SJSA1 (cell line): ENCODE results near the gene HOXA3. TPM values are rescaled to one million over a fixed set of nuclear protein-coding genes. Genes with fewer than 3 reads are reported as not detected.

ENCODE experiments used
- DNase-seq, 2 experiments: peaks; one replicate each; pipeline ENCODE4 v3.0.0-alpha.2; 2015 to 2020; ENCODE audit warnings: low spot score in 2 of 2, low read depth in 1 of 2
- H3K27ac ChIP-seq: fragments of 250-450 bp; sonication (Bioruptor Pico); 2 replicates; pipeline ENCODE4 v1.5.1; 2020; ENCODE audit warnings: mild to moderate bottlenecking, moderate library complexity
- H3K27me3 ChIP-seq: fragments of 250-450 bp; sonication (Bioruptor Pico); replicated peaks from 2 replicates; pipeline ENCODE4 v1.5.1; 2020; ENCODE audit warnings: mild to moderate bottlenecking, moderate library complexity
- H3K36me3 ChIP-seq: fragments of 250-450 bp; sonication (Bioruptor Pico); 2 replicates; pipeline ENCODE4 v1.5.1; 2020; ENCODE audit warnings: mild to moderate bottlenecking
- H3K4me1 ChIP-seq: fragments of 250-450 bp; sonication (Bioruptor Pico); replicated peaks from 2 replicates; pipeline ENCODE4 v1.6.1; 2021; ENCODE audit warnings: mild to moderate bottlenecking
- H3K4me3 ChIP-seq: fragments of 250-450 bp; sonication (Bioruptor Pico); 2 replicates; pipeline ENCODE4 v1.5.1; 2020; ENCODE audit warnings: mild to moderate bottlenecking
- H3K9me3 ChIP-seq: fragments of 250-450 bp; sonication (Bioruptor Pico); replicated peaks from 2 replicates; pipeline ENCODE4 v1.5.1; 2020; ENCODE audit warnings: mild to moderate bottlenecking
- total RNA-seq: library from RNA; depleted of rRNA; stranded (reverse); fragments of >200 nt; shearing (Covaris generic); gene quantifications from 2 replicates; pipeline ENCODE4 v1.2.3, GENCODE V29; 2014

The HOXA3 gene
- total RNA-seq, 1 experiment from 2014 or later: 1.8 TPM

GRCh38 chr7:27161721-27162560 lies 9.6 kb upstream of the HOXA3 start:
- Histone ChIP-seq H3K4me3 (no peak overlapping the region), H3K27ac (no peak overlapping the region), H3K4me1 (peaks cover 45% of the 10 kb centered on the region), H3K9me3 (no peaks in the 10 kb centered on the region), H3K27me3 (no peaks in the 10 kb centered on the region), H3K36me3 (peaks cover 28% of the 10 kb centered on the region)
- no peak for DNase-seq

GRCh38 chr7:27161214-27161720 lies 8.9 kb upstream of the HOXA3 start:
- Histone ChIP-seq H3K36me3 (peaks cover 28% of the 10 kb centered on the region), H3K4me3 (peak overlapping the region; percentile 38), H3K9me3 (no peaks in the 10 kb centered on the region), H3K27me3 (no peaks in the 10 kb centered on the region), H3K4me1 (peaks cover 38% of the 10 kb centered on the region), H3K27ac (no peak overlapping the region)
- no peak for DNase-seq

- H3K36me3 ChIP-seq: peaks cover 28% of the 10 kb centered on the region
- H3K27me3 ChIP-seq: no peaks in the 10 kb centered on the region
- peak; percentile 78 to 87 for DNase-seq
- no peaks in the 10 kb centered on the region for H3K9me3 ChIP-seq
- H3K27ac ChIP-seq: no peak overlapping the region
- peaks cover 33% of the 10 kb centered on the region for H3K4me1 ChIP-seq
- H3K4me3 ChIP-seq: peak overlapping the region; percentile 38
These were observed 8.3 kb upstream of the HOXA3 start for GRCh38 chr7:27160546-27161213.

GRCh38 chr7:27160145-27160545 lies 7.8 kb upstream of the HOXA3 start:
- Histone ChIP-seq H3K9me3 (no peaks in the 10 kb centered on the region), H3K4me1 (peaks cover 36% of the 10 kb centered on the region), H3K4me3 (no peak overlapping the region), H3K36me3 (peaks cover 28% of the 10 kb centered on the region), H3K27me3 (no peaks in the 10 kb centered on the region), H3K27ac (no peak overlapping the region)
- DNase-seq: no peak

- no peak overlapping the region for H3K27ac ChIP-seq
- no peak for DNase-seq
- H3K9me3 ChIP-seq: no peaks in the 10 kb centered on the region
- no peak overlapping the region for H3K4me3 ChIP-seq
- H3K27me3 ChIP-seq: no peaks in the 10 kb centered on the region
- H3K4me1 ChIP-seq: peaks cover 30% of the 10 kb centered on the region
- peaks cover 24% of the 10 kb centered on the region for H3K36me3 ChIP-seq
These were observed 7.1 kb upstream of the HOXA3 start for GRCh38 chr7:27159266-27160144.

GRCh38 chr7:27158436-27159265 lies 6.3 kb upstream of the HOXA3 start:
- H3K27ac ChIP-seq: no peak overlapping the region
- peaks cover 16% of the 10 kb centered on the region for H3K36me3 ChIP-seq
- no peak for DNase-seq
- no peak overlapping the region for H3K4me3 ChIP-seq
- no peaks in the 10 kb centered on the region; the same call in 1 of the 2 replicates for H3K27me3 ChIP-seq
- no peaks in the 10 kb centered on the region for H3K9me3 ChIP-seq
- H3K4me1 ChIP-seq: peaks cover 24% of the 10 kb centered on the region

GRCh38 chr7:27157702-27158431 lies 5.5 kb upstream of the HOXA3 start:
- Histone ChIP-seq H3K9me3 (no peaks in the 10 kb centered on the region), H3K27me3 (no peaks in the 10 kb centered on the region; the same call in 1 of the 2 replicates), H3K4me1 (peaks cover 17% of the 10 kb centered on the region), H3K4me3 (no peak overlapping the region), H3K27ac (no peak overlapping the region), H3K36me3 (peaks cover 8% of the 10 kb centered on the region)
- DNase-seq: no peak

GRCh38 chr7:27156916-27157701 lies 4.7 kb upstream of the HOXA3 start:
- Histone ChIP-seq H3K9me3 (no peaks in the 10 kb centered on the region), H3K36me3 (peaks cover 3% of the 10 kb centered on the region; the same call in 1 of the 2 replicates), H3K27me3 (no peaks in the 10 kb centered on the region; the same call in 1 of the 2 replicates), H3K4me1 (peaks cover 24% of the 10 kb centered on the region), H3K27ac (no peak overlapping the region), H3K4me3 (peak overlapping the region; percentile 46)
- peak in 1 of 2 experiments; percentile 35 for DNase-seq

- Histone ChIP-seq H3K27ac (no peak within 1 kb of the TSS; the same call in 1 of the 2 replicates), H3K9me3 (no peaks in the 10 kb centered on the region), H3K4me3 (peak within 1 kb of the TSS; percentile 46), H3K27me3 (no peaks in the 10 kb centered on the region; the same call in 1 of the 2 replicates), H3K4me1 (peaks cover 30% of the 10 kb centered on the region), H3K36me3 (no peaks in the 10 kb centered on the region)
- DNase-seq: peak in 1 of 2 experiments; percentile 76
These were observed 4.1 kb upstream of the HOXA3 start, which contains the start of gene HOXA7 for GRCh38 chr7:27156508-27156898. Gene HOXA7 (minus strand): TSS chr7:27156675. CDS start chr7:27156545, 130 bp downstream.

GRCh38 chr7:27155816-27156507 lies 3.6 kb upstream of the HOXA3 start:
- no peaks in the 10 kb centered on the region; the same call in 1 of the 2 replicates for H3K27me3 ChIP-seq
- H3K9me3 ChIP-seq: no peaks in the 10 kb centered on the region
- no peak overlapping the region; the same call in 1 of the 2 replicates for H3K27ac ChIP-seq
- DNase-seq: peak; percentile 43 to 58
- H3K4me1 ChIP-seq: peaks cover 33% of the 10 kb centered on the region
- H3K4me3 ChIP-seq: peak overlapping the region; percentile 46
- no peaks in the 10 kb centered on the region for H3K36me3 ChIP-seq
